ENCODE measurements around the gene ABCA2. TPM values are rescaled to one million over a fixed set of nuclear protein-coding genes. Genes with fewer than 3 reads are reported as not detected.

Gene ABCA2, protein sequence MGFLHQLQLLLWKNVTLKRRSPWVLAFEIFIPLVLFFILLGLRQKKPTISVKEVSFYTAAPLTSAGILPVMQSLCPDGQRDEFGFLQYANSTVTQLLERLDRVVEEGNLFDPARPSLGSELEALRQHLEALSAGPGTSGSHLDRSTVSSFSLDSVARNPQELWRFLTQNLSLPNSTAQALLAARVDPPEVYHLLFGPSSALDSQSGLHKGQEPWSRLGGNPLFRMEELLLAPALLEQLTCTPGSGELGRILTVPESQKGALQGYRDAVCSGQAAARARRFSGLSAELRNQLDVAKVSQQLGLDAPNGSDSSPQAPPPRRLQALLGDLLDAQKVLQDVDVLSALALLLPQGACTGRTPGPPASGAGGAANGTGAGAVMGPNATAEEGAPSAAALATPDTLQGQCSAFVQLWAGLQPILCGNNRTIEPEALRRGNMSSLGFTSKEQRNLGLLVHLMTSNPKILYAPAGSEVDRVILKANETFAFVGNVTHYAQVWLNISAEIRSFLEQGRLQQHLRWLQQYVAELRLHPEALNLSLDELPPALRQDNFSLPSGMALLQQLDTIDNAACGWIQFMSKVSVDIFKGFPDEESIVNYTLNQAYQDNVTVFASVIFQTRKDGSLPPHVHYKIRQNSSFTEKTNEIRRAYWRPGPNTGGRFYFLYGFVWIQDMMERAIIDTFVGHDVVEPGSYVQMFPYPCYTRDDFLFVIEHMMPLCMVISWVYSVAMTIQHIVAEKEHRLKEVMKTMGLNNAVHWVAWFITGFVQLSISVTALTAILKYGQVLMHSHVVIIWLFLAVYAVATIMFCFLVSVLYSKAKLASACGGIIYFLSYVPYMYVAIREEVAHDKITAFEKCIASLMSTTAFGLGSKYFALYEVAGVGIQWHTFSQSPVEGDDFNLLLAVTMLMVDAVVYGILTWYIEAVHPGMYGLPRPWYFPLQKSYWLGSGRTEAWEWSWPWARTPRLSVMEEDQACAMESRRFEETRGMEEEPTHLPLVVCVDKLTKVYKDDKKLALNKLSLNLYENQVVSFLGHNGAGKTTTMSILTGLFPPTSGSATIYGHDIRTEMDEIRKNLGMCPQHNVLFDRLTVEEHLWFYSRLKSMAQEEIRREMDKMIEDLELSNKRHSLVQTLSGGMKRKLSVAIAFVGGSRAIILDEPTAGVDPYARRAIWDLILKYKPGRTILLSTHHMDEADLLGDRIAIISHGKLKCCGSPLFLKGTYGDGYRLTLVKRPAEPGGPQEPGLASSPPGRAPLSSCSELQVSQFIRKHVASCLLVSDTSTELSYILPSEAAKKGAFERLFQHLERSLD (N-terminal part only)
- 33.4 and 40.3 TPM in 2 replicates for total RNA-seq

DNA sequence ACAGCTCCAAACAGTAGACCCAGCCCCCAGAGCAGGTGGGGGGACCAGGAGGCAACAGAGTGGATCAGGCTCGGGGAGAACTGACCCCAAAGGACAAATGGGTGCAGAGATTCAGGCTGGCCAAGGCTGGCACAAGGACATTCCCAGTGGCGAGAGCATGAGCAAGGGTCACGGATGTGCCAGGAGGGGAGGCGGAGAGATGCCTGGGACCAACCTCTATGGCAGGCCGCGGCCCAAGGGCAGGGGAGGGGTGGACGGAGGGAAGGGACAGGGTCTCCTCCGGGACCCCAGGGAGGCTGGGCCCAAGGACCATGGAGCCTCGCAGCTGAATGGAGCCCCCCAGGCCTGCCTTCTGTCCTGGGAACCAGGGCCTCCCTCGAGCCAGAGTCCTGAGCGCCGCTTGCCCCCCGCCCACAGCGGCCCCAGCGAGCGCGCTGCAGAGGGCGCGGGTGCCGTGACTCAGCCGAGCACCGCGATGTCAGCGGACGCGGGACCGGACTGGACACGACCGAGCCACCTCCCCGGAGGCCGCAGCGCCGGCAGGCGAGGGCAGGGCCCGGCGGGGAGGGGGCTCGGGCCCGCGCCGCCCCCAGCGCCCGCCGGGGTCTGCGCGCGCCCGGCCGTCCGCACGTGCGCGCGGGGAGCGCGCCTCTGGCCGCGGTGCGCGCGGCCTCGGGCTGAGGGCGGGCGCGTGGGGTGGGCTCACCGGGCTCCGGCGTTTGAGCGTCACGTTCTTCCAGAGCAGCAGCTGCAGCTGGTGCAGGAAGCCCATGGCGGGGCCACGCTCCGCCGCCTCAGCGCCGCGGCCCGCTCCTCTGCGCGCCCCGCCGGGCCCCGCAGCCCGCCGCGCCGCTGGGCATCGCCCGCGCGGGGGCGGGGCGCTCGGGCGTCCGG, at the start of gene ABCA2:
TSS of gene ABCA2 (minus strand) at position 869 of the 894 bp plus-strand sequence. CDS start at position 772, 97 bp downstream.

DNA sequence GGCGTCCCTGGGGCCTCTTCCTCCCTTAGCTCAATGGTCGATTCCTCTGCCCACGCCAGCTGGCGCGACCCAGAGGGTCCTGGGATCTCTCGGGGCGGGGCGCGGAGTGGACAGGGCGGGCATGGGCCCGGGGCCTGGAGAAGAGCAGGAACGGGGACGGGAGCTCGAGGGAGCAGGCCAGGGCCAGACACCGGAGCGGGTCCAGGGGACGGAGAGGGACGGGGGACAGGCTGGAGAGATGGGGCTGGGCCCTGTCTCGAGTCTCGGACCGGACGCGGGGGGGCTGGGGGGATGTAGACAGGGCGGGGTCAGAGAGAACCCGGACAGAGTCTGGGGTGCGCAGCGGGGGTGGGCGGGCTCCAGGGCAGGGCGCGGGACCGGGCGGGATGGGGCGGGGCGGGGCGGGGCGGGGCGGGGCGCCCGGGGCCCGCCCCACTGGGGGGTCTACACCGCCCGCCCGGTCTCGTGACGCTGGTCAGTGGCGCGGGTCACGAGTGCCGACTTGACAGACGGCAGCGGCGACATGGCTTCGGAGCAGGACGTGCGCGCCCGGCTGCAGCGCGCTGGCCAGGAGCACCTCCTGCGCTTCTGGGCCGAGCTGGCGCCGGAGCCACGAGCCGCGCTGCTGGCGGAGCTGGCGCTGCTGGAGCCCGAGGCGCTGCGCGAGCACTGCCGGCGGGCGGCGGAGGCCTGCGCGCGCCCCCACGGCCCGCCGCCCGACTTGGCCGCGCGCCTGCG, 49.1 kb upstream of the ABCA2 start, which contains the start of gene UAP1L1:
TSS of gene UAP1L1 (plus strand) at position 508 of the 738 bp plus-strand sequence. CDS start at position 524, 16 bp downstream.

DNA sequence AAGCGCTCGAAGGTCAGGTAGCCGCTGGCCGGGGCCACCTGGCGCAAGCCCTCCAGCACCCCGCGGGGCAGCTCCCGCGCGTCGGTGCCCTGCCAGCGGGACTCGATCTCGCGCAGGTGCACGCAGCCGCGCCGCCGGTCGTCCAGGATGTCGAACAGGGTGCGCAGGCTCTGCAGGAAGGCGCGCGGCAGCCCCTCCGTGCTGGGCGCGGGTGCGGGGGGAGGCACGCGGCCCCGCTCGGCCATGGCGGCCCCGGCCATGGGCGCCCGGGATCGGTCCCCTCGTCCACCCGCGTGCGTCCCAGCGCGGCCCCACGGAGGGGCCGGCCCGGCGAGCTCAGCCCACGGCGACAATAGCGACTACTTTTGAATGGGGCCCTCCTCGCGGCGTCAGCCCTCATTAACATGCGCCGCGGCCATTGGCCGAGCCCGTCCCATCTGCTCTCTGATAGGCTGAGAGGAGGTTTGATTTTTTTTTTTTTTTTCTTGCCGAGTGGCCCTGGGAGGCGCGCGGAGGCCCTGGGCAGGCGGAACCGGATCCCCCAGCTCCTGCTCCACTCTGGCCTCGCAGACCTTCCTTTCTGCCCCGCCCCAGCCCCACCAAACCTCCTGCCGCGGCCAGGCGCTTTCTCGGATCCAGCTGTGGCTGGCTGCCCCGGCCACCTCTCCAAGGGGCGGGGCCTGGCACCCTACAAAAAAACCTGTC, 42.3 kb upstream of the ABCA2 start, which contains the start of gene SAPCD2:
TSS of gene SAPCD2 (minus strand) at position 357 of the 705 bp plus-strand sequence. CDS start at position 260, 97 bp downstream.

DNA sequence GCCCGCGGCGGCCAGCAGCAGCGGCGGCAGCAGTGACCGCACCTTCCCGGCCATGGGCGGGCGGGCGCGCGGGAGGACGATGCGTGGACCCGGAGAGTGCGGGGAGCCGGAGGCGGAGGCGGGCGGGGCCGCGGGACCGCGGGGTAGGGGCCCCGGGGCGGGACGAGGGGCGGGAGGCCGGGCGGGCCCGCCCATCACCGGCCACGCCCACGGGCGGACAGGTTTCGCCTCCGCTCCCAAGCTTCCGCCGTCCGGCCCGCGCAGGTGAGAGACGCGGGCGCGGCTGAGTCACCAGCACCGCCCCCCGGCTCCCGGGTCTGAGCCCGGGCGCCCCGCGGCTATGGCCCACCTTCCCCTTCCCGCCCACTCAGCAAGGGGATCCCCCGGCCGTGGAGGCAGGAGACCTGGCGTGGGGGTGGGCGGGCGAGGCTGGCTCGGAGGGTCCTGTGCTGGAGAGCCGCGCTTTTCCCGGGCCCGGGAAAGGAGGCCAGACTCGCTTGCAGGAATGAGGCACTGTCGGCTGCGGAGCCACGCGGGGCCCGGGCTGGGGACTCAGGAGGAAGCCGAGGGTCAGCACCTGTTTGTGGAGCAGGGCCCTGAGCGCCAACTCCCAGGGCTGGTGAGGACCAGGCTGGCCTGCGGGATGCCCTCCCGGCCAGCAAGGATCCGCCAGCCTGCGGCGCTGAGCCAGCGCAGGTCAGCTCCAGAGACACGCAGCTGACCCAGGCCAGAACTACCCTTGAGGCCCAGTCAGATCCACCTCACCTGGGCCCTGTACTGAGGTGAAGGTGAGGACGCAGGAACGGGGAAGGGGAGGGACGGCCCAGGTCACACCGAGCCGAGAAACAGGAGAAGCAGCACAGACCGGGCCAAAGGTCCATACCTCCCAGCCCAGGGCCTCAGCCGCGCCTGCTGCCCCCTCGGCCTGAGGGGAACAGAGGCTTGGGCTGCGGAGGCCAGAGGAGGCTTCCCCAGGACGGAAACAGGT, 26.2 kb upstream of the ABCA2 start, which contains the start of gene ENTPD2:
TSS of gene ENTPD2 (minus strand) at position 118 of the 988 bp plus-strand sequence. CDS start at position 54, 64 bp downstream.

DNA sequence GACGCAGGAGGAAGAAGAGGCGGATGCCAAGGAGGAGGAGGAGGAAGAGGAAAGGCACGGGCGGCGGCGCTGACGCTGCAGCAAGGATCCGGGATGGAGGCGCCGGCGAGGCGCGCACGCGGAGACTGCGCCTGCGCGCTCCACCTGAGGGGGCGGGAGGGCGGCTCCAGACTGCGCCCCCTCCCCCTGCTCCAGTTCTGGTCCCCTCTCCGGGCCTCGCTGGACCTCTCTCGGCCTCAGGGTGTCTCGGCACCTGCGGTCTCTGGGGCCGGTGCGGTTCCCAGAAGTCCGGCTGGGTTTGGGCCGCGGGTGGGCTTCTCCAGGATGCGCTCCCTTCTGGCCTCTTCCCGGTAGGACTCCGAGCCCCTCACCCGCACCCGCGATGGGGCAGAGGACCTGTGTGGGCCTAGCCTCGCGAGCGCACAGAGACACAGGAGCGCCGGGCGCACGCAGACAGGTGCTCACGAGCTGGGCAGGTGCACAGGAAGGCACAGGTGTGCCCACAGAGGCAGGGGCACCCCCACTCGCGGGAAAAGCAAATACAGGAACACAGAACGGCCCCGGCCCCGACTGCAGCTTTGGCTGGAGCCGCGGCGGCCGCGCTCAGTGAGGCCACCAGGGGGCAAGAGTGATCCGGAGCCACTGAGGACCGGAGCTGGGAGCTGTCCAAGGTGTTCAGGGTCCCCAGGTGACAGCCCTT, 18.2 kb upstream of the ABCA2 start, which contains the start of gene NPDC1:
TSS of gene NPDC1 (minus strand) at position 90 of the 700 bp plus-strand sequence. CDS start 188 bp downstream, outside the sequence.

DNA sequence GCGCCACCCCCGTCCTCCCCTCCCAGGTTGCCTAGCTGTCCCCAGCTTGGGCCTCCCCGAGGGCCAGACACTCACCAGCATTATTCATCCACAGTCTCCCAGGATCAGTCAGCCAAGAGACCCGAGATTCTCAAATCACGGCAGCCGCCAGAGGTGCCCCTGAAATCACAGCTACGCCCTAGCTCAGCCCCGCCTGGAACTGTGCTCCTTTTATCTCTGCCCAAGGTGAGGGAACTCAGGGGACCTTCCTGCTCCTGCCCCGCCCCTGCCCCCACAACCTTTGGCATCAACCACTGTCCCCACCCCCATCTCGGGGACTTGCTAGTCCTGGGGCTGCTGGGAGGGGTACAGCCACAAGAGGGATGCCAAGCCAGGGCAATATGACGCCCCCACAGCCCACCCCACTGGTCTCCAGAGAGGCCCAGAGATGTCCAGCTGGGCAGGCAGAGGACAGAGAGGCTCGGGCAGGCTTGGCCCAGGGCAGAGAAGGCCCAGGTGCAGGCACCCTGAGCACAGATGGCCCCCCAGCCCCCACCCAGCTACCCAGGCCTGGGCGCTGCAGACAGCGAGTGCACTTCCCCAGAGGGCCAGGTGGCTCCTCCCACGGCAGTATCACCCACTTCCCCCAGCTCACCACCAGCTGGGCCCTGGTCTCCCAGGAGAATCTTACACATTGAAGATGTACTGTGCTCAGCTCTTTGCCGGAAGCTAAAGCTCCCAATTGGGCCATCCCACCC, 4.0 kb upstream of the ABCA2 start, which contains the start of gene FUT7:
TSS of gene FUT7 (minus strand) at position 185 of the 737 bp plus-strand sequence. CDS start at position 88, 97 bp downstream.

DNA sequence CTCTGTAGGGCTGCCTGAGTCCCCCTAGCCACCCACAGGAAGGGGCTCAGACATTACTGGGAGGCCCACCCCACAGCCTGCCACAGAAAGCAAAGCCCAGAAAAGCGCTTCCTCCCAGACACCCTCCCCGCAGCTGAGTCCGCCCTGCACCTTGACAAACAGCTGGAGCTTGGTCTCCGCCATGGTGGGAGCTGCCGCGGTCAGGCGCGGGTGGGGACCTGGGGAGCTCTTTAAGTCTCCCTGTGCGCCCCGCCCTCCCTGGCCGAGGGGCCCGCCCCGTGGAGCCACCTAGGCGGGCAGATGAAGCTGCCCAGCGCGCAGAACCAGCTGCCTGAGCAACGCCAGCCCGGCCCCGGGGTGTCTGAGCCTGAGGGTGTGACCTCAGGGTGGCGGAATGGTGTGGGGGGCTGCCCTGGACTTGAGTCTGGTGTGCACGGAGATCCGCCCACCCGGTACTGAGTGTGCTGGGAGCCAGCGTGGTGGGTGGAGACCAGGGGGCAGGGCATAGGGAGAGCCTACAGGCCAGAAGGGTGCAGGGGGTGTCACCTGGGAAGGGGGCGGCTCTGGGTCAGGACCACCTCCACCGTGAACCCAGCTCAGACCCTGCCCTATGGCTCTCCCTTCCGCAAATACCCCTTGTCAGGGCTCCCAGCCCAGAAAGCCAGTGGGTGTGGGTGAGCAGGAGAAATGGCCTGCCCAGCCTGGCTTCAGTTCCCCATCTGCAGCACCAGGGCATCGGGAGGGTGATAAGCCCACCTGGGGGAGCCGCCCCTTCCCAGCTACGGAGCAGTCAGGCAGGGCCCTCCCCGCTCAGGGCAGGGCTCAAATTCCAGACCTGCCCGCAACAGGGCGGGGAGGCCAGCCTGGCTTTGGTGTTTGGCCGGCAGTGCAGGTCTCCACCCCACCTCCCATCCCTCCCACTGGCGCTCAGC, 31.4 kb downstream of the ABCA2 start, which contains the start of gene CLIC3:
TSS of gene CLIC3 (minus strand) at position 208 of the 932 bp plus-strand sequence. CDS start at position 183, 25 bp downstream.

DNA sequence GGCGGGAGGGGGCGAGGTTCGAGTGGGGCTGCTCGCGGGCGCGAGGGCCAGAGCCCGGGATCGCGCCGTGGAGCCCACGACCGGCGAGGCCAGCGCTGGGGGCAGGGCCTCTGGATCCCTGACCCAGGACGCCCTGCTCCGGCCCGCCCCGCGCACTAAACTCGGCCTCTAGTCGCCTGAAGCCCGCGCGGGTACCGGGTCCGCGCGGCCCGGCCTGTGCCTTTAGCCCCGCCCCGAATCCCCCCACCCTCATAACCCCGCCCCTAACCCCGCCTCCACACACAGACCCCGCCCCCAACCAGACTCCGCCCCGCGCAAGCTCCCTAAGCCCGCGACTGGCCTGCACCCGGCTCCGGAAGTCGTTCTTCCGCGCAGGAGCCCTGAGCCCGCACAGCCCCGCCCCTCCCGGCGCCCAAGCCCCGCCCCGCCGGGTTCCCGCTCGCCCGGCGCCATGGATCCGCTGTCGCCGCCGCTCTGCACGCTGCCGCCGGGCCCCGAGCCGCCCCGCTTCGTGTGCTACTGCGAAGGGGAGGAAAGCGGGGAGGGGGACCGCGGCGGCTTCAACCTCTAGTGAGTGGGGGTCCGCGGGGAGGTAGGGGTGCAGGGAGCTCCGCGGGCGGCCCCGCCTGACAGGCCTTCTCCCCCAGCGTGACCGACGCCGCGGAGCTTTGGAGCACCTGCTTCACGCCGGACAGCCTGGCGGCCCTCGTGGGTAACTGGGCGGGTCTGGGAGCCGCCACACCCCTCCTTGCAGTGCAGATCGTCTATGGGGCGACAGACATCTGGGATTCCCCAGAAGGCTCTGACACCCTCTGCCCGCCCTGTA, 35.8 kb downstream of the ABCA2 start, which contains the start of gene PAXX:
TSS of gene PAXX (plus strand) at position 430 of the 826 bp plus-strand sequence. CDS start at position 452, 22 bp downstream.

DNA sequence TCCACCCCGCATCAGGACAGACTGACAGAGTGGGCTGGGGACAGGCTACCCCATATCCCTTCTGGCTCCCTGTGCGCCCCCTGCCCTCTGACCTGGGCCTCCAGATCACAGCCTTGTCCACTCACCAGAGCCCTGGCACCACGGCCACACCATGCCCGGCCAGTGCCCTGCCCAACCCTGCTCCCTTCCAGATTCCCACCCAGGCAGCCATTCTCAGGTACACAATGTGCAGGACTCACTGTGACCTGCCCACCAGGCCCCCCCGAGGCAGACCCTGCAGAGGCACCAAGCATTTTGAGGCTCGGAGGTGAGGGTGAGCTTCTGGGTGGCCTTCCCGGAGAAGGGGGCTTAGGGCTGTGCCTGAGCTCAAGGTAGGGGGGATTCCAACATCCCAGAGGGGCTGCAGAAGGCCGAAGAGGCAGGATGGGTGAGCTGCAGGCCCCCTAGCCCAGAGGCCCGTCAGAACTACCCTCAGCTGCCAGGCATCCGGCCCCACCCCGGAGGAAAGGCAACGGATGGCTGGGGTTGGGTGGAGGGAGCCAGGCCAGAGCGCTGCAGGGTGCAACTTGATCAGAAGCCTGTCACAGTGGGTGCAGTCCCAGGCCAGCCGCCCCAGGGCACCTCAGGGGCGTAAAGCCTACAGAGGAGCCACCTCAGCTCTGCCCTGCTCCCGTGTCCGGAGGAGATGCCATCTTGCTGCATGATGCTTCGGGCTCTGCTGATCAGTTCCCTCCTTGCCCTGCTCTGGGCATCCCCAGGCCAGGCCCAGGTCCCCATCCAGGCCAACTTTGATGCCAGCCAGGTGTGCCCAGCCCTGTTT, 45.6 kb downstream of the ABCA2 start, which contains the start of gene LCNL1:
TSS of gene LCNL1 (plus strand) at position 762 of the 820 bp plus-strand sequence. CDS start 594 bp downstream, outside the sequence.

DNA sequence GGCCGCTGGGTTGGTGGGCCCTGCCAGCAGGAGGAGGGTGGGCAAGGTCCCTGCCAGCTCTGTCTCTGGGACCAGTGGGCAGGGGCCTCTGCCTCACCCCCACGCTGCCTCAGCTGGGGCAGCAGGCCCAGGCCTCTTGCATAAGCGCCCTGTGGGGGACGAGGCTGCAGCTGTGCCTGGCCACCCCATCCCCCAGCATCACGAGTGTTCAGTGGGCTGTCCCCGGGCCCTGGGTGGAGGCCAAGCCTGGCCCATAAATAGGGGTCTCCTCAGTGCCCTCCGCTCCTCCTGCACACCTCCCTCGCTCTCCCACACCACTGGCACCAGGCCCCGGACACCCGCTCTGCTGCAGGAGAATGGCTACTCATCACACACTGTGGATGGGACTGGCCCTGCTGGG, 50.8 kb downstream of the ABCA2 start, which contains the start of gene PTGDS:
TSS of gene PTGDS (plus strand) at position 282 of the 400 bp plus-strand sequence. CDS start at position 357, 75 bp downstream.

Data from aortic smooth muscle cell (primary cell).